Immature natural killer cell (primary cell): ENCODE measurements around the gene CHST9. TPM values are rescaled to one million over a fixed set of nuclear protein-coding genes. Genes with fewer than 3 reads are reported as not detected.

Experiments used
- DNase-seq, 3 donors: peaks; one replicate each; pipeline ENCODE4 v3.0.0; 2022; ENCODE audit warnings: mixed read lengths in 1 of 3
- H3K27ac Mint-ChIP-seq, 6 donors: one replicate each; pipeline ENCODE4 v1.8.0; 2020; ENCODE audit warnings: mixed read lengths in 6 of 6, mild to moderate bottlenecking in 5 of 6, inconsistent platforms in 4 of 6, moderate library complexity in 3 of 6
- H3K27me3 Mint-ChIP-seq, 3 donors: one replicate each; pipeline ENCODE4 v1.8.0; 2020 to 2021; ENCODE audit warnings: low read depth in 3 of 3, mild to moderate bottlenecking in 3 of 3, mixed read lengths in 3 of 3, moderate library complexity in 3 of 3, inconsistent platforms in 1 of 3
- H3K36me3 Mint-ChIP-seq, 3 donors: one replicate each; pipeline ENCODE4 v1.8.0; 2020; ENCODE audit warnings: mixed read lengths in 3 of 3, inconsistent platforms in 2 of 3, mild to moderate bottlenecking in 2 of 3
- H3K4me1 Mint-ChIP-seq, 2 donors: one replicate each; pipeline ENCODE4 v1.8.0; 2020; ENCODE audit warnings: inconsistent platforms in 2 of 2, mild to moderate bottlenecking in 2 of 2, mixed read lengths in 2 of 2, moderate library complexity in 1 of 2
- H3K4me3 Mint-ChIP-seq, 5 donors: one replicate each; pipeline ENCODE4 v1.8.0; 2020; ENCODE audit warnings: mild to moderate bottlenecking in 5 of 5, mixed read lengths in 5 of 5, inconsistent platforms in 3 of 5, moderate library complexity in 3 of 5
- H3K9me3 Mint-ChIP-seq, 6 donors: one replicate each; pipeline ENCODE4 v1.8.0; 2020; ENCODE audit warnings: mild to moderate bottlenecking in 6 of 6, mixed read lengths in 6 of 6, inconsistent platforms in 4 of 6, moderate library complexity in 3 of 6
- polyA plus RNA-seq, 3 donors: library from polyadenylated mRNA; unstranded; fragments of 300-500 nt; fragmentation: Illumina TruSeq; gene quantifications; one replicate each; pipeline ENCODE4 v1.2.3, GENCODE V29; 2021

Gene CHST9
- polyA plus RNA-seq, 3 donors from 2014 or later = not detected

GRCh38 chr18:26867471-26867870 is 317.6 kb downstream of the CHST9 start:
- Mint-ChIP-seq H3K27me3 (peaks cover 3 to 10% (median 6%) of the 10 kb centered on the region in 3 donors), H3K9me3 (peaks cover 0 to 7% (median 3%) of the 10 kb centered on the region in 6 donors), H3K27ac (no peak overlapping the region), H3K4me3 (no peak overlapping the region), H3K36me3 (no peaks in the 10 kb centered on the region), H3K4me1 (no peaks in the 10 kb centered on the region)
- no peak for DNase-seq

- no peak within 1 kb of the TSS for H3K4me3 Mint-ChIP-seq
- H3K27me3 Mint-ChIP-seq = peaks cover 3 to 10% (median 6%) of the 10 kb centered on the region in 3 donors
- DNase-seq = no peak
- H3K27ac Mint-ChIP-seq = no peak within 1 kb of the TSS
- peaks cover 0 to 10% (median 3%) of the 10 kb centered on the region in 6 donors for H3K9me3 Mint-ChIP-seq
- H3K4me1 Mint-ChIP-seq = no peaks in the 10 kb centered on the region
- no peaks in the 10 kb centered on the region for H3K36me3 Mint-ChIP-seq
Observed at GRCh38 chr18:26865557-26865956, 319.6 kb downstream of the CHST9 start, which contains the start of gene AQP4. Gene AQP4, minus strand, starts transcription at chr18:26865707. Its CDS starts 18 bp downstream, at chr18:26865689.

GRCh38 chr18:26864658-26865057 is 320.4 kb downstream of the CHST9 start:
- H3K27me3 Mint-ChIP-seq = peaks cover 3 to 10% (median 6%) of the 10 kb centered on the region in 3 donors
- H3K9me3 Mint-ChIP-seq = peaks cover 0 to 15% (median 4%) of the 10 kb centered on the region in 6 donors
- no peak overlapping the region for H3K27ac Mint-ChIP-seq
- no peak for DNase-seq
- H3K36me3 Mint-ChIP-seq = no peaks in the 10 kb centered on the region
- no peaks in the 10 kb centered on the region for H3K4me1 Mint-ChIP-seq
- H3K4me3 Mint-ChIP-seq = no peak overlapping the region

- H3K4me1 Mint-ChIP-seq = no peaks in the 10 kb centered on the region
- no peak for DNase-seq
- no peaks in the 10 kb centered on the region for H3K36me3 Mint-ChIP-seq
- no peak overlapping the region for H3K4me3 Mint-ChIP-seq
- no peak overlapping the region for H3K27ac Mint-ChIP-seq
- H3K9me3 Mint-ChIP-seq = peaks cover 0 to 15% (median 4%) of the 10 kb centered on the region in 6 donors
- H3K27me3 Mint-ChIP-seq = peaks cover 3 to 10% (median 6%) of the 10 kb centered on the region in 3 donors
Observed at GRCh38 chr18:26863921-26864497, 321.1 kb downstream of the CHST9 start.

- Mint-ChIP-seq H3K27ac (no peak overlapping the region), H3K27me3 (peaks cover 3 to 10% (median 6%) of the 10 kb centered on the region in 3 donors), H3K36me3 (no peaks in the 10 kb centered on the region), H3K9me3 (peaks cover 0 to 15% (median 4%) of the 10 kb centered on the region in 6 donors), H3K4me1 (no peaks in the 10 kb centered on the region), H3K4me3 (no peak overlapping the region)
- no peak for DNase-seq
Observed at GRCh38 chr18:26863122-26863879, 321.8 kb downstream of the CHST9 start.

GRCh38 chr18:26862084-26862483 is 323.0 kb downstream of the CHST9 start:
- Mint-ChIP-seq H3K27ac (no peak overlapping the region), H3K9me3 (peaks cover 0 to 15% (median 4%) of the 10 kb centered on the region in 6 donors), H3K4me3 (no peak overlapping the region), H3K36me3 (no peaks in the 10 kb centered on the region), H3K27me3 (peaks cover 3 to 10% (median 6%) of the 10 kb centered on the region in 3 donors), H3K4me1 (no peaks in the 10 kb centered on the region)
- DNase-seq = no peak
